CD14-positive monocyte (primary cell): ENCODE measurements around the gene LIPJ. TPM values are rescaled to one million over a fixed set of nuclear protein-coding genes. Genes with fewer than 3 reads are reported as not detected.

Experiments
- DNase-seq, 3 donors: peaks; one replicate each; pipeline ENCODE4 v3.0.0-alpha.2; 2011 to 2022
- H2AFZ ChIP-seq: 2 replicates; pipeline ENCODE4 v1.6.0; 2012; ENCODE audit warnings: mild to moderate bottlenecking, low read depth, low read length, inconsistent platforms; ENCODE audit not compliant: insufficient read depth, poor library complexity, severe bottlenecking
- H3K27ac ChIP-seq, 2 donors: 1 replicate in 1 of 2; 2 replicates in 1 of 2; pipeline ENCODE4 v1.5.1; 2012 to 2013; ENCODE audit warnings: low read length in 2 of 2, control low read depth in 1 of 2, inconsistent platforms in 1 of 2, low read depth in 1 of 2, mild to moderate bottlenecking in 1 of 2
- H3K27me3 ChIP-seq, 2 donors: one replicate each; pipeline versions ENCODE4 v1.6.0 to v1.6.1; 2011 to 2013; ENCODE audit warnings: low read length in 2 of 2; ENCODE audit not compliant: control insufficient read depth in 2 of 2, insufficient read depth in 2 of 2
- H3K36me3 ChIP-seq, 2 donors: replicated peaks in 1 of 2; 1 replicate in 1 of 2; 2 replicates in 1 of 2; pipeline versions ENCODE4 v1.5.1 to v1.6.1; 2012 to 2013; ENCODE audit warnings: low read length in 2 of 2, control low read depth in 1 of 2, inconsistent platforms in 1 of 2, mild to moderate bottlenecking in 1 of 2; ENCODE audit not compliant: insufficient read depth in 2 of 2, control insufficient read depth in 1 of 2
- H3K4me1 ChIP-seq, 2 donors: 1 replicate in 1 of 2; 2 replicates in 1 of 2; pipeline versions ENCODE4 v1.5.1 to v1.6.1; 2012 to 2013; ENCODE audit warnings: low read length in 2 of 2, control low read depth in 1 of 2, inconsistent platforms in 1 of 2, mild to moderate bottlenecking in 1 of 2, moderate library complexity in 1 of 2; ENCODE audit not compliant: insufficient read depth in 2 of 2, control insufficient read depth in 1 of 2
- H3K4me2 ChIP-seq: replicated peaks from 2 replicates; pipeline ENCODE3; 2012; ENCODE audit warnings: low read length, moderate library complexity, mild to moderate bottlenecking; ENCODE audit not compliant: poor library complexity, severe bottlenecking; ENCODE audit errors: extremely low read depth
- H3K4me3 ChIP-seq, 3 experiments: fragments of 200-600 bp in 1 of 3; sonication (generic) in 1 of 3; replicated peaks in 1 of 3; 1 replicate in 2 of 3; 2 replicates in 1 of 3; pipeline ENCODE4 v1.5.1; 2011 to 2013; ENCODE audit warnings: low read length in 3 of 3, mild to moderate bottlenecking in 3 of 3, control low read depth in 2 of 3, low read depth in 2 of 3, inconsistent platforms in 1 of 3, moderate library complexity in 1 of 3
- H3K79me2 ChIP-seq: 2 replicates; pipeline ENCODE4 v1.6.0; 2012; ENCODE audit warnings: mild to moderate bottlenecking, control low read depth, inconsistent platforms, low read length, moderate library complexity; ENCODE audit not compliant: insufficient read depth
- H3K9ac ChIP-seq: 2 replicates; pipeline ENCODE4 v1.6.0; 2017; ENCODE audit warnings: low read length, mild to moderate bottlenecking; ENCODE audit not compliant: insufficient read depth, poor library complexity, severe bottlenecking
- H3K9me3 ChIP-seq, 2 donors: replicated peaks in 1 of 2; 1 replicate in 1 of 2; 2 replicates in 1 of 2; pipeline versions ENCODE4 v1.5.1 to v1.6.1; 2012 to 2013; ENCODE audit warnings: low read length in 2 of 2, control low read depth in 1 of 2; ENCODE audit not compliant: control insufficient read depth in 1 of 2, insufficient read depth in 1 of 2
- H4K20me1 ChIP-seq: 2 replicates; pipeline ENCODE4 v1.6.0; 2012; ENCODE audit warnings: mild to moderate bottlenecking, low read length, control low read depth, moderate library complexity; ENCODE audit not compliant: insufficient read depth
- H3K27ac Mint-ChIP-seq, 7 donors: one replicate each; pipeline ENCODE4 v1.8.0; 2020; ENCODE audit warnings: mild to moderate bottlenecking in 7 of 7, mixed read lengths in 7 of 7, moderate library complexity in 6 of 7, inconsistent platforms in 2 of 7
- H3K27me3 Mint-ChIP-seq, 3 donors: one replicate each; pipeline ENCODE4 v1.8.0; 2021 to 2022; ENCODE audit warnings: low read depth in 3 of 3, mild to moderate bottlenecking in 3 of 3, mixed read lengths in 3 of 3, moderate library complexity in 3 of 3, inconsistent platforms in 1 of 3
- H3K36me3 Mint-ChIP-seq, 2 donors: one replicate each; pipeline ENCODE4 v1.8.0; 2020; ENCODE audit warnings: mixed read lengths in 2 of 2, inconsistent platforms in 1 of 2, mild to moderate bottlenecking in 1 of 2
- H3K4me1 Mint-ChIP-seq: one replicate; pipeline ENCODE4 v1.8.0; 2020; ENCODE audit warnings: mild to moderate bottlenecking, mixed read lengths
- H3K4me3 Mint-ChIP-seq, 2 donors: one replicate each; pipeline ENCODE4 v1.8.0; 2020; ENCODE audit warnings: mild to moderate bottlenecking in 2 of 2, mixed read lengths in 2 of 2, moderate library complexity in 1 of 2
- H3K9me3 Mint-ChIP-seq, 7 donors: one replicate each; pipeline ENCODE4 v1.8.0; 2020 to 2022; ENCODE audit warnings: mixed read lengths in 7 of 7, mild to moderate bottlenecking in 6 of 7, moderate library complexity in 6 of 7, inconsistent platforms in 2 of 7
- CTCF ChIP-seq: fragments of 200-600 bp; IDR thresholded peaks from one replicate; pipeline ENCODE4 v1.8.0; 2022; ENCODE audit warnings: antibody characterized with exemption, mild to moderate bottlenecking
- WGBS: methylation state at CpG from one replicate; pipeline ENCODE4 v1.1.5; 2013; ENCODE audit warnings: missing lambda C conversion rate; ENCODE audit not compliant: insufficient coverage; 5-methylcytosine and 5-hydroxymethylcytosine counted together
- intact Hi-C, 2 donors: fragments of 100-400 bp; cut with micrococcal nuclease; formaldehyde crosslinking; loops; one replicate each; pipeline versions ENCODE4 v1.15.0 to v1.15.1; 2023
- polyA plus RNA-seq, 3 donors: library from polyadenylated mRNA; depleted of rRNA in 1 of 3; unstranded in 2 of 3; stranded (reverse) in 1 of 3; fragments of 300-500 nt in 2 of 3; fragments of >200 nt in 1 of 3; fragmentation: Illumina TruSeq in 2 of 3; gene quantifications; 1 replicate in 2 of 3; 2 replicates in 1 of 3; pipeline ENCODE4 v1.2.3, GENCODE V29; 2012 to 2021

Gene LIPJ
- polyA plus RNA-seq, 3 donors: 0.04 TPM; not detected in 2

- Histone ChIP-seq H3K4me1 (peaks cover 13 to 18% of the 10 kb centered on the region in 2 donors), H3K27ac (no peak overlapping the region), H3K36me3 (no peaks in the 10 kb centered on the region), H3K9ac (no peak overlapping the region), H2AFZ (no peak overlapping the region), H3K9me3 (no peaks in the 10 kb centered on the region), H4K20me1 (no peaks in the 10 kb centered on the region), H3K79me2 (no peaks in the 10 kb centered on the region), H3K27me3 (no peaks in the 10 kb centered on the region), H3K4me3 (no peak overlapping the region), H3K4me2 (no peak overlapping the region)
- DNase-seq: peak in 1 of 3 donors; percentile 4
- peaks cover 0 to 2% (median 1%) of the 10 kb centered on the region in 3 donors for H3K27me3 Mint-ChIP-seq
- intact Hi-C loops: no loop called here
- peak overlapping the region in 1 of 7 donors; percentile 37 for H3K27ac Mint-ChIP-seq
- H3K9me3 Mint-ChIP-seq: no peaks in the 10 kb centered on the region
- H3K36me3 Mint-ChIP-seq: no peaks in the 10 kb centered on the region
- WGBS: 80% methylated on average over 1 of the region's 2 CpGs
- TF ChIP-seq CTCF: no peak
- no peak overlapping the region for H3K4me3 Mint-ChIP-seq
- H3K4me1 Mint-ChIP-seq: peaks cover 6% of the 10 kb centered on the region
These were observed 60.6 kb downstream of the LIPJ start for GRCh38 chr10:88647061-88647615.

GRCh38 chr10:88651101-88651551, 64.6 kb downstream of the LIPJ start:
- intact Hi-C loops: no loop called here
- H3K36me3 ChIP-seq: no peaks in the 10 kb centered on the region
- no peaks in the 10 kb centered on the region for H3K9me3 ChIP-seq
- no peaks in the 10 kb centered on the region for H3K79me2 ChIP-seq
- Mint-ChIP-seq H3K27ac (no peak overlapping the region), H3K4me3 (no peak overlapping the region), H3K9me3 (peaks cover 0 to 2% (median 0%) of the 10 kb centered on the region in 7 donors), H3K27me3 (peaks cover 0 to 2% (median 1%) of the 10 kb centered on the region in 3 donors), H3K4me1 (peaks cover 6% of the 10 kb centered on the region), H3K36me3 (no peaks in the 10 kb centered on the region)
- no peak overlapping the region for H3K9ac ChIP-seq
- H2AFZ ChIP-seq: no peak overlapping the region
- no peak for DNase-seq
- no peaks in the 10 kb centered on the region for H3K27me3 ChIP-seq
- H3K4me1 ChIP-seq: no peaks in the 10 kb centered on the region
- TF ChIP-seq CTCF: no peak
- H3K27ac ChIP-seq: no peak overlapping the region
- no peak overlapping the region for H3K4me3 ChIP-seq
- no peak overlapping the region for H3K4me2 ChIP-seq
- H4K20me1 ChIP-seq: no peaks in the 10 kb centered on the region
